NCI-H345 treated with DMSO at 0.1 percent for 48 hours (cell line): Measurements from ENCODE around the gene FRRS1L.

Source experiments
- DNase-seq: peaks from one replicate; lab custom pipeline; 2025; ENCODE audit not compliant: unreplicated experiment; lab: John Stamatoyannopoulos, UW

The FRRS1L gene

DNA sequence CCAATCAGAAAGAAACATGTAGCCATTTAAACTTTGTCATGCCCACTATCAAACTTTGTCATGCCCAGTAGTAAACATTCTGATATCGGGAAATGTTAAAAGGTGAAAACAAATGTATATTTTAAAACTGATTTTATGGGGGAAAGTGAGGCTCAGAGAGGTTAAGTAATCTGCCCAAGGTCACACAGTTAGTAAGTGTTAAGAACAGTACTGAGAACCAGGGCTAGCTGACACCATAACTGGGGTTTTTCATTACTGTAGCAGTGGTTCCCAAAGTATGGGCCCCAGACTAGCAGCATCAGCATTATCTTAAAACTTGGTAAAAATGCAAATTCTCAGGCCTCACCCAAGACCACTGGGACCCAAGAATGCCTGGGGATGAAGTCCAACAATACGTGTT, 9.9 kb upstream of the FRRS1L start:
- no peak for DNase-seq

GRCh38 chr9:109176386-109176785, 9.3 kb upstream of the FRRS1L start:
- no peak for DNase-seq

GRCh38 chr9:109172935-109173334, 5.9 kb upstream of the FRRS1L start:
- no peak for DNase-seq

- DNase-seq: no peak
Measured at GRCh38 chr9:109171926-109172325, 4.9 kb upstream of the FRRS1L start.

DNA sequence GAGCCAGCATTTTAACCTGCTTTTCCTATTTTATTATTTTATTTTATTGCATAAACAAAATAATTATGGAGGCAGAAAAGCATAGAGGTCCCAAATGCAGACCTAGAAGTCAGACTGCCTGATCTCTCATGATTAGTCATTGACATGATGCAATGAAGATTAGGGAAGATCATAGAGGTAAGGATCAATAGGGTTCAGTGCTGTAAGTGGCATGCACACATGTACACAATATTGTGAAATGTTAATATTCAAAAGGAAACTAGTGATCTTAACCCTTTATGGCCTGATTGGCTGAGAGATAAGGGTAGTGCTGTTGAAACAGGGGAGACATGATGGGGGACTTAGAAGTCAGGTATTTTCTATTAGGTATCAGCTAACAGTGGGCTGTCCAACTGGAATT, 1.1 kb upstream of the FRRS1L start:
- DNase-seq: no peak

- DNase-seq: no peak
Measured at GRCh38 chr9:109167716-109168115, 667 bp upstream of the FRRS1L start.

GRCh38 chr9:109166171-109166770, 778 bp downstream of the FRRS1L start:
- DNase-seq: no peak

DNA sequence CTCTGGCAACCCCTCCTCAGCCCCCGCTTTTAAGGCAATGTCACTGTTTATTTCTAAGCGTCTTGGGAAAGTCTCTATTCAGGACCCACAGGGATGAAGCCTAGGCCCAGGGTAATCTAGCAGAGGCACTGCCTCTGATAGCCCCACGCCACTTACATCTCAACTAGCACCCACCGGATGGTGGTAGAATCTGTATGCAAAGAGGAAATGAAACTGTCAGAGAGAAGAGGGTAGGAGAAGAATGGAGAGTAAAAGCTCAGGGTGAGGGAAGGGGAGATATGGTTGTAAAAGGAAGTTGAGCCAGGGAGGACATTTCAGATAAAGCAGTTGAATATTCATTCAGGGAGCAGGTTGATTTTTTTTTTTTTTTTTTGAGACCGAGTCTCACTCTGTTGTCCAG, 3.0 kb downstream of the FRRS1L start:
- no peak for DNase-seq

GRCh38 chr9:109163194-109163593, 3.9 kb downstream of the FRRS1L start:
- no peak for DNase-seq

DNA sequence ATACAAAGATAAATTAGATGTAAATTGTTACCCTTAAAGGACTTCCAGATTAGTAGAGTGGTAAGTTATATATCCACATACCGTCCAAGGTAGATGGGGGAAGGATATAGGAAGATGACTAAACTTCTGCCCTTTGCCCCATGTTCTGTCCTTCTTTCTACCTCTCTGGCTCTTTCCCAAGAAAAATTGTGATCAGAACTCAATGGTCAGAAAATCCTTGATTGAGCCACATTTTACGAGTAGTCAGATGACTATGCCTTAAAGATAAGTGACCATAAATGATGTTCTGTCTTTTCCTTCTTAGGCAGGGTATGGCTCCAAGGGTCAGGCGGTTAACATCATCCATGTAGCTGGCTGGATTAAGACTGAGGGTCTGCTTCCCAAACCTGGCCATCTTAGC, 4.4 kb downstream of the FRRS1L start:
- DNase-seq: no peak

DNA sequence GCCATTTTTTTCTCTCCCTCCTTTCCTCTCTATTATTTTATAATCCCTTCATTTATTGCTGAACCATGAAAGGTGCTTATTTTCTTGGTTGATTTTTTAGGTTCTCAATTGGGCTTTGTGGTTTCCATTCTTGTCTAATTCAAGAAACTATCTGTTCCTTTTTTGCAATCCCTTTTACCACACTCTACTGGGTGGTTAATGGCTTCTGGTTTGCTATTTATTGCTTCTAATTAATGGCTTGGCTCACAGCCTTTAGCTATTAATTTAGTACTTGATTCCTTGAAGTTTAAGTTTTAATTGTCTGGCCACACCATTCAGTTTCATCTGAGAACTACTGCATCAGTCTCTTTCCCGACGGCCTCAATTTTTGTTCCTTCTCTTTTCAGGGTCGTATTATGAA, 5.6 kb downstream of the FRRS1L start:
- no peak for DNase-seq

DNA sequence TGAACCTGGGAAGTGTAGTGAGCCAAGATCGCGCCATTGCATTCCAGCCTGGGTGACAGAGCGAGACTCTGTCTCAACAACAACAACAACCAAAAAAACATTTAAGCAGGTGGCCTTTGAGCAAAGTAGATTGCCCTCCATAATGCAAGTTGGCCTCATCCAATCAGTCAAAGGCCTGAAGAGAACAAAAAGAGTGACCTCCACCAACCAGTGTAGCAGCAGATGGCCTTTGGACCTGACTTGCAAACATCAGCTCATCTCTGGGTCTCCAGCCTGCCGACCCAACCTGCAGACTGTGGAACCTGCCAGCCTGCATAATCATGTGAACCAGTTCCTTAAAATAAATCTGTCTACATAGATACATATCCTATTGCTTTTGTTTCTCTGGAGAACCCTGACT, 7.5 kb downstream of the FRRS1L start:
- DNase-seq: no peak

GRCh38 chr9:109158651-109159050, 8.4 kb downstream of the FRRS1L start:
- no peak for DNase-seq

DNA sequence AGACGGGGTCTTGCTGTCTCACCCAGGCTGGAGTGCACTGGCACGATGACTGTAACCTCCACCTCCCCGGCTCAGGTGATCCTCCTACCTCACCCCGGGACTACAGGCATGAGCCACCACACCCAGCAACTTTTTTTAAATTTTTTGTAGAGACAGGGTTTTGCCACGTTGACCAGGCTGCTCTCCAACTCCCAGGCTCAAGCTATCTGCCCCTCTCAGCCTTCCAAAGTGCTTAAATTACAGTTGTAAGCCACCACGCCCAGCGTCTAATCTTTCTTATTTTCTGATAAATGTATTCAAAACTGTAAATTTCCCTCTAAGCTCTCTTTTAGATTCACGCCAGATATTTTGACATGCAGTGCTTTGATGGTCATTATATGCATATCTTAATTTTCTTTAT, 10.3 kb downstream of the FRRS1L start:
- DNase-seq: no peak

DNA sequence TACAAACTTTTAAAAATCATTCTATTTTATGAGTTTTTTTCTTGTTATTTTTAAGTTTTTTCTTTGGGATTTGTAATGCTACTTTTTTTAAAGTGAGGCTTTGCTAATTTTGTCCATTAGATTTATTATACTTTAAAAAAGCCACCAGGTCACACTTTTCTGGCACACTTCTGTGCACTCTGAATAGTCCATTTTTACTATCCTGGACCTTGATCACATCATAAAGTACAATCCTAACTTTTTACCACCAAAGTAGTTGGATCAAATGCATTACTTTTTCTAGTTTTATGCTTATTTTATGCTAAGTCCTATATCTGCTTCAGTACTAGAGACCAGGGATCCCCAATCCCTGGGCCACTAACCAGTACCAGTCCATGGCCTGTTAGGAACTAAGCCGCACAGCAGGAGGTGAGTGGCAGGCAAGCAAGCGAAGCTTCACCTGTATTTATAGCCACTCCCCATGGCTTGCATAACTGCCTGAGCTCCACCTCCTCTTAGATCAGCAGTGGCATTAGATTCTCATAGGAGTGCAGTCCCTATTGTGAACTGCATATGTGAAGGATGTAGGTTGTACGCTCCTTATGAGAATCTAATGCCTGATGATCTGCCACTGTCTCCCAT, 16.0 kb downstream of the FRRS1L start:
- no peak for DNase-seq

GRCh38 chr9:109149722-109150121, 17.3 kb downstream of the FRRS1L start:
- DNase-seq: no peak

DNA sequence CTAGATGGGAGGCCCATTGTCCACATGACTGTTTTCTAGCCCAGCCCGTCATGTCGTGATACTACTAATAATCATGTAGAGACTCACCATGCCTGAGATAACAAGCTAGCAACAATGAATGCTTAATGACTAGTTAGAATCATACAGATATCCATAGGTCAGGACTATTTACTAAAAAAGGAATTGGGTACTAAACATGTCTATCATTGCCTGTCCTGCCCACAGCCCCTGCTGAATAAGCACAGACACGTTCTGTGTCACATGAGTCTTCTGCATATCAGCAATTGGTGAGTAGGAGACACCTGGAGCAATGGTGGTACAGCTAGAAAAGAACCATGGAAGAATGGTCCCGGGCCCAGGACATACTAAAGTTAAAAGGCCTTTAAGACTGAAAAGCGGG, 18.0 kb downstream of the FRRS1L start:
- DNase-seq: no peak

GRCh38 chr9:109145051-109145450, 22.0 kb downstream of the FRRS1L start:
- no peak for DNase-seq

- no peak for DNase-seq
Measured at GRCh38 chr9:109143881-109144562, 23.0 kb downstream of the FRRS1L start.

GRCh38 chr9:109141375-109141774, 25.7 kb downstream of the FRRS1L start:
- DNase-seq: no peak

DNA sequence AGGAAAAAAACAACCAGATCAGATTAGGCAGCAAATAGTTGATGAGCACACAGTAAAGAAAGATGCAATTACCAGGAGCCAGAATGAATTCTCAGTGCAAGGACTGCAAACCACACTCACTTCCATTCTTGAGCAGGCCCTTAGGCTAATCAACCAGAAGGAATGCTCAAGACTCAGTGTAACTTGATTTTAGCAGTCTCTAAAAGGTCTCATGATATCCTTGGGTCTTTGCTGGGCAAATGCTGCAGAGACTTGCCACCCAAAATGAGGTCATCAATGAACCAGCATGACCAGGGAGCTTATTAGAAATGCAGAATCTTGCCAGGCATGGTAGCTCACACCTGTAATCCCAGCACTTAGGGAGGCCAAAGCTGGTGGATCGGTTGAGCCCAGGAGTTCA, 27.2 kb downstream of the FRRS1L start:
- DNase-seq: no peak

- no peak for DNase-seq
Measured at GRCh38 chr9:109138421-109138820, 28.6 kb downstream of the FRRS1L start.

DNA sequence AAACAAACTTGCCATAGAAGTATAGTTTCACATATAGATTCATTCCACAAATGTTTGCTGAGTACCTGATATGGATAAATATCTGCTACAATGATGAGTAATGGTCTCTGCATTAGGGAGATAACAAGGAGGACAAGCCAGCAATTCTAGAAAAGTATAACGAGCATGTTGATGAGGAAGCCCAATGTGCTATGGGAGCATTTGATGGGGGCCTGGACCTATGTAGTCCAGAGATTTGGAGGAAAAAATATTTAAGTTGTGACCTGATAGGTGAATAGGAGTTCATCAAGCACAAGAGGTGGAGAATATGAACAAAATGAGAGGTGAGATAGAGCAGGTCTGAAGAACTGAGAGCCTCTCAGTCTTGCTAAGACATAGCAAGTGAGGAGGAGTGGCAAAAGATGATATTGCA, 32.9 kb downstream of the FRRS1L start:
- no peak for DNase-seq
